ENCODE measurements around the gene KIF26B. TPM values are rescaled to one million over a fixed set of nuclear protein-coding genes. Genes with fewer than 3 reads are reported as not detected.

KIF26B gene
- total RNA-seq, 3 donors from 2014 or later = 0.14 to 3.2 (median 0.39) TPM

GRCh38 chr1:245458761-245459174 lies 304.0 kb downstream of the KIF26B start:
- Histone ChIP-seq H3K4me3 (no peak overlapping the region), H3K36me3 (ENCODE audit: low read depth) (no peaks in the 10 kb centered on the region), H3K9me3 (no peaks in the 10 kb centered on the region), H3K4me1 (ENCODE audit: low read depth) (no peaks in the 10 kb centered on the region)
- no peak for DNase-seq
- no peak for ATAC-seq
- intact Hi-C loops (cut with DNase I, micrococcal nuclease) = no loop called here
- TF ChIP-seq, protein P1, sequence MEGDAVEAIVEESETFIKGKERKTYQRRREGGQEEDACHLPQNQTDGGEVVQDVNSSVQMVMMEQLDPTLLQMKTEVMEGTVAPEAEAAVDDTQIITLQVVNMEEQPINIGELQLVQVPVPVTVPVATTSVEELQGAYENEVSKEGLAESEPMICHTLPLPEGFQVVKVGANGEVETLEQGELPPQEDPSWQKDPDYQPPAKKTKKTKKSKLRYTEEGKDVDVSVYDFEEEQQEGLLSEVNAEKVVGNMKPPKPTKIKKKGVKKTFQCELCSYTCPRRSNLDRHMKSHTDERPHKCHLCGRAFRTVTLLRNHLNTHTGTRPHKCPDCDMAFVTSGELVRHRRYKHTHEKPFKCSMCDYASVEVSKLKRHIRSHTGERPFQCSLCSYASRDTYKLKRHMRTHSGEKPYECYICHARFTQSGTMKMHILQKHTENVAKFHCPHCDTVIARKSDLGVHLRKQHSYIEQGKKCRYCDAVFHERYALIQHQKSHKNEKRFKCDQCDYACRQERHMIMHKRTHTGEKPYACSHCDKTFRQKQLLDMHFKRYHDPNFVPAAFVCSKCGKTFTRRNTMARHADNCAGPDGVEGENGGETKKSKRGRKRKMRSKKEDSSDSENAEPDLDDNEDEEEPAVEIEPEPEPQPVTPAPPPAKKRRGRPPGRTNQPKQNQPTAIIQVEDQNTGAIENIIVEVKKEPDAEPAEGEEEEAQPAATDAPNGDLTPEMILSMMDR (IDR thresholded peaks at IDR 0.05) = no peak

DNA sequence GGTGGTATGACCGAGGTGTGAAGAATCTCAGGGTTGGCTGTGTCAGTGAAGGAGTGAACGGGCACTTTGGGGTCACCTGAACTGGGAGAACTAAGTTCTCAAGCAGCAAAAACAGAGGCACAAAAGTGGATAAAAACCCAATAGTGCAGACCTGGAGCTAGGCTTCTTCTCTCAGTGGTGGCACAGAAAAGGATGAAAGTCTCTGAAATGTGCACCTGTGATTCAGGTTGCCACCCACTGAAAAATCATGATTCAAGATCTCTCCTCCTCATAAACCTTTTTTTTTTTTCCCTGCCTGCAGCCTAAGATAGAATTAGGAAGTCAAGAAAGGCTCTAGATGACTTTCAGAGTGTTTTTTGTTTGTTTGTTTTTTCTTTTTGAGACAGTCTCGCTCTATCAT lies 304.8 kb downstream of the KIF26B start:
- Histone ChIP-seq H3K9me3 (no peaks in the 10 kb centered on the region), H3K36me3 (ENCODE audit: low read depth) (no peaks in the 10 kb centered on the region), H3K4me3 (no peak overlapping the region), H3K4me1 (ENCODE audit: low read depth) (no peaks in the 10 kb centered on the region)
- intact Hi-C loops (cut with DNase I, micrococcal nuclease) = no loop called here
- TF ChIP-seq, protein P1 (IDR thresholded peaks at IDR 0.05) = no peak
- DNase-seq = no peak
- no peak for ATAC-seq

DNA sequence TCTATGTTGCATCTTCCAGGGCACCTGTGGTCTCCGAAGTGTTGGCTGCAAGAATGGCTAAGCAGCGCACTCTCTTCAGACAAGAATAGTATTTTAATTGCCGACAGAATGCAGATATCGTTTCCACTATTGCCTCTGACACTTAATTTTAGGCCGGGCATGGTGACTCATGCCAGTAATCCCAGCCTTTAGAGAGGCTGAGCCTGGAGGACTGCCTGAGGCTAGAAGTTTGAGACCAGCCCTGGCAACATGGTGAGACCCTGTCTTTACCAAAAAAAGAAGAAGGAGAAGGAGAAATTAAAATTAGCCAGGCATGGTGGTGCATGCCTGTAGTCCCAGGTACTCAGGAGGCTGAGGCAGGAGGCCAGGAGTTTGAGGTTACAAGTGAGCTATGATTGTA lies 306.9 kb downstream of the KIF26B start:
- no peak overlapping the region for H3K4me3 ChIP-seq
- ATAC-seq (no peak), DNase-seq (no peak)
- intact Hi-C loops (cut with DNase I, micrococcal nuclease) = no loop called here
- no peaks in the 10 kb centered on the region for H3K4me1 ChIP-seq (ENCODE audit: low read depth)
- no peaks in the 10 kb centered on the region for H3K9me3 ChIP-seq
- no peaks in the 10 kb centered on the region for H3K36me3 ChIP-seq (ENCODE audit: low read depth)
- TF ChIP-seq, protein P1 (IDR thresholded peaks at IDR 0.05) = no peak

DNA sequence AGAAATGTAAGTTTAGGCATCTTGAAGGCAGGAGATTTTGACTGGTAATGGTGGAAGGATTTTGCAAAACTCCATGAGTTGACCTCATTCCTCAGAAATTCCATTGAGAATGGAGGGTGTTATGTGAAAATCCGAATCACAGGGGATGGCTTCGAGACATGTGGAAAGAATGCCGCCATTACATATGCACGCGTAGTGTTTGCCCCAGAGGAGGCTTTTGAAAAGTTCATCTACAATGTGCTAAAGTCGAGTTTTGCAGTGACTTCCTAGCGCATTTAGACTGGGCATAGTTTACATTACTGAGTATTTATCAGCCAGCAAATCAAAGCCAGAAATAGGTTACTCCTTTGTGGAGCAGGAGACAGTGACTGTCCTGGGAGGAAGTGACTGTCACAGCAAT lies 307.4 kb downstream of the KIF26B start:
- no peaks in the 10 kb centered on the region for H3K9me3 ChIP-seq
- no peak for DNase-seq
- ATAC-seq = no peak
- H3K4me1 ChIP-seq (ENCODE audit: low read depth) = no peaks in the 10 kb centered on the region
- H3K36me3 ChIP-seq (ENCODE audit: low read depth) = no peaks in the 10 kb centered on the region
- intact Hi-C loops (cut with DNase I, micrococcal nuclease) = no loop called here
- H3K4me3 ChIP-seq = no peak overlapping the region
- TF ChIP-seq, protein P1 (IDR thresholded peaks at IDR 0.05) = no peak

DNA sequence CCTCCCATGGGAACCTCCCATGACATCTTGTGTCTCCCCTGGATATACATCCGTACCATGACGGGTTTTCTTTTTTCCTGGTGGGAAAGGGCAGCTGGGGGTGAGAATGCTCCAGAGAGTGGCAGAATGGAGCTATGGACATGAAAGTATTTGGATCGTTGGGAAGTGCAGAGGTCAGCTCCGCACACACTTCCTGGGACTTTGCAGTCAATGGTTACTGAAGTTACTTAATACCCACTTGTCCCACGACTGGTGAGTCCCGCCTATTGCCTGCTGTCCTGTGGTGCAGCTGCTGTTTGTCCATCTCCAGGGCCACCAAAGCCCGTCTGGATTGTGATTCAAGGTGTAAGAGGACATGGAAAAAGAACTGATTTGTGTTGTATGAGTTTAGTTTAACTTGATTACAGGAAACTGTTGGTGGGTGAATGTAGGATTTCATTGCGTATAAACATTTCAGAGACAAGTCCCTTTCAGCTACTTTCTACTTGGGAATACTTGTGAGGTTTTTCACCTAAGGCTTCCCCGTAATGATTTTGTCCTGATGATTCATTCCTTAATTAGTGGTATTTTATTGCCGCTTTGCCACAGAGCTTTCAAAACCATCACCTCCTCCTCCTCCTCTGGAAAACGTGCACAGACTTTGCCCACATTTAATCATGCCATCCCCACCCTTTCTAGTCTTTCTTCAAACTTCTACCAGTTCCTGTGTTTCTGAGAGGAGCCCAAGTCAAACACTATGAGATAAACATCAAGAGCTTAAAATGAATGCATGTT lies 308.8 kb downstream of the KIF26B start:
- Histone ChIP-seq H3K4me3 (no peak overlapping the region), H3K36me3 (ENCODE audit: low read depth) (no peaks in the 10 kb centered on the region), H3K4me1 (ENCODE audit: low read depth) (no peaks in the 10 kb centered on the region), H3K9me3 (no peaks in the 10 kb centered on the region)
- DNase-seq (no peak), ATAC-seq (no peak)
- intact Hi-C loops (cut with DNase I, micrococcal nuclease) = no loop called here
- TF ChIP-seq, protein P1 (IDR thresholded peaks at IDR 0.05) = no peak
